GM12874 (cell line): ENCODE measurements around the gene ERC2.

Source experiments
- CTCF ChIP-seq: IDR thresholded peaks from 2 replicates; pipeline ENCODE4 v1.5.1; 2011; ENCODE audit warnings: low read depth, mild to moderate bottlenecking, control low read depth, low read length, moderate library complexity; ENCODE audit not compliant: insufficient read depth

Gene ERC2

GRCh38 chr3:56147354-56147753, 320.9 kb downstream of the ERC2 start:
- TF ChIP-seq CTCF: no peak

GRCh38 chr3:56145410-56145809, 322.9 kb downstream of the ERC2 start:
- no peak for TF ChIP-seq CTCF

GRCh38 chr3:56144805-56145204, 323.5 kb downstream of the ERC2 start:
- TF ChIP-seq CTCF: no peak

GRCh38 chr3:56137415-56137814, 330.9 kb downstream of the ERC2 start:
- no peak for TF ChIP-seq CTCF

- TF ChIP-seq CTCF: no peak
Observed at GRCh38 chr3:56136514-56136913, 331.8 kb downstream of the ERC2 start.

GRCh38 chr3:56135941-56136340, 332.3 kb downstream of the ERC2 start:
- TF ChIP-seq CTCF: no peak

- TF ChIP-seq CTCF: no peak
Observed at GRCh38 chr3:56133423-56133822, 334.8 kb downstream of the ERC2 start.

- TF ChIP-seq CTCF: no peak
Observed at GRCh38 chr3:56132762-56133161, 335.5 kb downstream of the ERC2 start.
